Heart left ventricle (tissue), 16 donors: ENCODE data around the gene KCNJ16. TPM values are rescaled to one million over a fixed set of nuclear protein-coding genes. Genes with fewer than 3 reads are reported as not detected.

Experiments used
- ATAC-seq, 4 donors: fragments of 200-7000 bp; cut with Tn5 transposase; one replicate each; pipeline ENCODE4 v1.9.1; 2020 to 2022; ENCODE audit warnings: moderate library complexity in 4 of 4, mild to moderate bottlenecking in 3 of 4, moderate number of reproducible peaks in 1 of 4
- DNase-seq, 5 donors: peaks; one replicate each; pipeline ENCODE4 v3.0.0-alpha.2; 2020
- H3K27ac ChIP-seq, 12 donors: fragments of 200-600 bp; sonication (generic) in 4 of 12; one replicate each; pipeline versions ENCODE4 v1.5.0 to v1.8.0; 2016 to 2022; ENCODE audit warnings: mild to moderate bottlenecking in 2 of 12
- H3K27me3 ChIP-seq, 9 donors: fragments of 200-600 bp; sonication (generic) in 2 of 9; one replicate each; pipeline versions ENCODE4 v1.5.1 to v1.8.0; 2016 to 2022; ENCODE audit warnings: mild to moderate bottlenecking in 3 of 9
- H3K36me3 ChIP-seq, 9 donors: fragments of 200-600 bp; sonication (generic) in 2 of 9; one replicate each; pipeline versions ENCODE4 v1.5.0 to v1.8.0; 2018 to 2022; ENCODE audit warnings: mild to moderate bottlenecking in 2 of 9
- H3K4me1 ChIP-seq, 12 donors: fragments of 200-600 bp; sonication (generic) in 4 of 12; one replicate each; pipeline versions ENCODE4 v1.5.0 to v1.8.0; 2016 to 2022; ENCODE audit warnings: mild to moderate bottlenecking in 3 of 12
- H3K4me3 ChIP-seq, 12 donors: fragments of 200-600 bp; sonication (generic) in 4 of 12; one replicate each; pipeline versions ENCODE4 v1.5.0 to v1.8.0; 2017 to 2022; ENCODE audit warnings: mild to moderate bottlenecking in 9 of 12, moderate library complexity in 4 of 12
- H3K9me3 ChIP-seq, 12 donors: fragments of 200-600 bp; sonication (generic) in 4 of 12; one replicate each; pipeline versions ENCODE4 v1.5.0 to v1.8.0; 2016 to 2022; ENCODE audit warnings: mild to moderate bottlenecking in 1 of 12
- POLR2A ChIP-seq, 2 donors: fragments of 450-650 bp; IDR thresholded peaks; one replicate each; pipeline ENCODE4 v1.6.1; 2017; ENCODE audit warnings: antibody characterized with exemption in 2 of 2, mild to moderate bottlenecking in 2 of 2, moderate library complexity in 2 of 2
- WGBS, 4 donors: extraction: QIAGEN DNeasy Blood & Tissue Kit in 2 of 4; methylation state at CpG; one replicate each; pipeline versions ENCODE4 v1.1.5 to v1.1.7; 2013 to 2018; 5-methylcytosine and 5-hydroxymethylcytosine counted together
- intact Hi-C, 10 donors: fragments of 100-400 bp; cut with DNase I; formaldehyde crosslinking; loops; one replicate each; pipeline versions ENCODE4 v1.11.1 to v1.14.2; 2022
- polyA plus RNA-seq, 2 donors: library from polyadenylated mRNA; stranded (reverse); fragments of 200-250 nt; gene quantifications; one replicate each; pipeline ENCODE4 v1.2.3, GENCODE V29; 2013
- total RNA-seq, 9 donors: library from RNA; depleted of rRNA in 2 of 9; stranded (reverse); fragments of >200 nt in 2 of 9; fragmentation: NEBNext Ultra II Directional in 3 of 9; extraction: Animal tissue kit (Norgen Biotek cat#: 25700) in 3 of 9; gene quantifications; one replicate each; pipeline versions ENCODE4 v1.1.0 to v1.2.4, GENCODE V29; 2016 to 2023
- TF ChIP-seq, protein P1 (sequence below), 12 donors: fragments of 200-600 bp; sonication (generic) in 4 of 12; IDR thresholded peaks; one replicate each; pipeline versions ENCODE4 v1.5.0 to v1.8.0; 2018 to 2022; ENCODE audit warnings: antibody characterized with exemption in 12 of 12, mild to moderate bottlenecking in 5 of 12
- donor health status: ischemic (EF 13 %, LVEDD 7.1; RV severe dilation, severe dysfunction).
- donor health status: healthy with polysubstance abuse.
- donor health status: DM: no; HTN: yes; CAD: no.
- donor health status: DM: no; HTN: no; CAD: no.
- donor health status: ischemic (EF 25% LVEDD 6.9; RV normal size, moderate dysfunction).
- donor health status: ischemic (EF 25% LVEDD 5.7; RV mildly dilated, moderate dysfunction).
- donor health status: healthy.
- donor health status: DM: yes; HTN: yes; CAD: no.
- donor health status: ischemic (EF 35%, LVEDD 5.7; RV mildly dilated, moderate dysfunction).
- donor health status: nonischemic (EF 11% LVEDD 7.7; RV severe dilation, severe dysfunction).
- donor health status: DM: yes; HTN: yes; CAD: no.
- donor health status: PGD.
- donor health status: ischemic (EF 29% LVEDD 5.4; RV normal size, mild dysfunction).
- donor health status: nonischemic (EF 23%, LVEDD 6.1; RV moderate dilation, normal function).

The KCNJ16 gene
- total and polyA plus RNA-seq, 11 donors: 0.04 to 0.34 TPM; not detected in 9

- Histone ChIP-seq H3K9me3 (no peaks in the 10 kb centered on the region), H3K4me1 (peaks cover 0 to 8% (median 0%) of the 10 kb centered on the region in 12 donors), H3K36me3 (no peaks in the 10 kb centered on the region), H3K27me3 (no peaks in the 10 kb centered on the region), H3K4me3 (no peak overlapping the region), H3K27ac (no peak overlapping the region)
- TF ChIP-seq POLR2A (IDR thresholded peaks at IDR 0.05): no peak
- TF ChIP-seq, protein P1, sequence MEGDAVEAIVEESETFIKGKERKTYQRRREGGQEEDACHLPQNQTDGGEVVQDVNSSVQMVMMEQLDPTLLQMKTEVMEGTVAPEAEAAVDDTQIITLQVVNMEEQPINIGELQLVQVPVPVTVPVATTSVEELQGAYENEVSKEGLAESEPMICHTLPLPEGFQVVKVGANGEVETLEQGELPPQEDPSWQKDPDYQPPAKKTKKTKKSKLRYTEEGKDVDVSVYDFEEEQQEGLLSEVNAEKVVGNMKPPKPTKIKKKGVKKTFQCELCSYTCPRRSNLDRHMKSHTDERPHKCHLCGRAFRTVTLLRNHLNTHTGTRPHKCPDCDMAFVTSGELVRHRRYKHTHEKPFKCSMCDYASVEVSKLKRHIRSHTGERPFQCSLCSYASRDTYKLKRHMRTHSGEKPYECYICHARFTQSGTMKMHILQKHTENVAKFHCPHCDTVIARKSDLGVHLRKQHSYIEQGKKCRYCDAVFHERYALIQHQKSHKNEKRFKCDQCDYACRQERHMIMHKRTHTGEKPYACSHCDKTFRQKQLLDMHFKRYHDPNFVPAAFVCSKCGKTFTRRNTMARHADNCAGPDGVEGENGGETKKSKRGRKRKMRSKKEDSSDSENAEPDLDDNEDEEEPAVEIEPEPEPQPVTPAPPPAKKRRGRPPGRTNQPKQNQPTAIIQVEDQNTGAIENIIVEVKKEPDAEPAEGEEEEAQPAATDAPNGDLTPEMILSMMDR (IDR thresholded peaks at IDR 0.05): no peak
- DNase-seq: no peak
- no peak for ATAC-seq
- intact Hi-C loops: no loop called here
- WGBS, 4 donors: 95 to 96% (median 95%) methylated on average over 23 of the region's 23 CpGs
Measured at GRCh38 chr17:70128727-70129238, 53.8 kb downstream of the KCNJ16 start.

DNA sequence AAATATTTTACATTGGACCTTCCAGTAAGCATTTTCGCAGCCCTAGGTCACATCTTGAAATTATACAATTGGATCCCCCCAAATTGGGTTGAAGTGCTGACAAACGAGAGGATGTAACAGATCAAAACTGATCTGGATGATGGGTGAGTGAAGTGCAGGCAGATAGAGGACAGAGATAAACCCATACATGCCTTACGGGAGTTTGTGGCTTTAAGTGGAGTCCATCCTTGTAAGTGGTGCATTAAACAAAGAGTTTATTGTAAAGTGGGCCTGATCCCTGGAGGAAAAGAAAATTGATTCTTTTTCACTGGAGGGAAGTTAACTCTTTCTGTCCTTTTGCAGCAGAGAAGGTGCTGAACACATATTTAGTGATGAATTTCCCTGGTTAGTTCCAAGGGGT is 55.3 kb downstream of the KCNJ16 start:
- Histone ChIP-seq H3K4me1 (no peaks in the 10 kb centered on the region), H3K36me3 (no peaks in the 10 kb centered on the region), H3K4me3 (no peak overlapping the region), H3K27me3 (no peaks in the 10 kb centered on the region), H3K27ac (no peak overlapping the region), H3K9me3 (no peaks in the 10 kb centered on the region)
- 82 to 92% (median 84%) methylated on average over 3 of the region's 3 CpGs for WGBS, 4 donors
- TF ChIP-seq, protein P1 (IDR thresholded peaks at IDR 0.05): no peak
- no peak for TF ChIP-seq POLR2A (IDR thresholded peaks at IDR 0.05)
- no peak for DNase-seq
- intact Hi-C loops: loop anchor here in 1 of 10 donors (10.0 kb wide), 1 partner anchor 55 kb away; the partner anchor contains the start of gene KCNJ16
- ATAC-seq: no peak

GRCh38 chr17:70132505-70132904 is 57.5 kb downstream of the KCNJ16 start:
- intact Hi-C loops: loop anchor here in 1 of 10 donors (10.0 kb wide), 1 partner anchor 58 kb away; the partner anchor contains the start of gene KCNJ16
- TF ChIP-seq, protein P1 (IDR thresholded peaks at IDR 0.05): no peak
- TF ChIP-seq POLR2A (IDR thresholded peaks at IDR 0.05): no peak
- Histone ChIP-seq H3K9me3 (no peaks in the 10 kb centered on the region), H3K27me3 (no peaks in the 10 kb centered on the region), H3K4me1 (peaks cover 0 to 10% (median 5%) of the 10 kb centered on the region in 12 donors), H3K36me3 (no peaks in the 10 kb centered on the region), H3K27ac (no peak overlapping the region), H3K4me3 (no peak overlapping the region)
- no peak for ATAC-seq
- DNase-seq: no peak
- 95 to 98% (median 97%) methylated on average over 11 of the region's 11 CpGs for WGBS, 4 donors

- no peaks in the 10 kb centered on the region for H3K9me3 ChIP-seq
- intact Hi-C loops: loop anchor here in 1 of 10 donors (10.0 kb wide), 1 partner anchor 59 kb away; the partner anchor contains the start of gene KCNJ16
- TF ChIP-seq POLR2A (IDR thresholded peaks at IDR 0.05): no peak
- TF ChIP-seq, protein P1 (IDR thresholded peaks at IDR 0.05): no peak
- H3K4me1 ChIP-seq: peaks cover 0 to 22% (median 15%) of the 10 kb centered on the region in 12 donors
- no peak for DNase-seq
- WGBS, 4 donors: 86 to 92% (median 89%) methylated on average over 8 of the region's 8 CpGs
- H3K27ac ChIP-seq: no peak overlapping the region
- H3K36me3 ChIP-seq: no peaks in the 10 kb centered on the region
- H3K27me3 ChIP-seq: no peaks in the 10 kb centered on the region
- H3K4me3 ChIP-seq: no peak overlapping the region
- no peak for ATAC-seq
Measured at GRCh38 chr17:70134042-70134441, 59.0 kb downstream of the KCNJ16 start.
